HG03139 (cell line): ENCODE results near the gene RGS17.

Experiments
- ATAC-seq: cut with Tn5 transposase; IDR thresholded peaks from one replicate; pipeline ENCODE4 v1.9.1; 2021; ENCODE audit not compliant: unreplicated experiment

RGS17 gene

GRCh38 chr6:153086225-153086990 lies 44.7 kb downstream of the RGS17 start:
- no peak for ATAC-seq

GRCh38 chr6:153085239-153085638 lies 45.8 kb downstream of the RGS17 start:
- ATAC-seq = no peak

- ATAC-seq = no peak
Measured at GRCh38 chr6:153084393-153084792, 46.7 kb downstream of the RGS17 start.

- no peak for ATAC-seq
Measured at GRCh38 chr6:153083869-153084268, 47.2 kb downstream of the RGS17 start.

- ATAC-seq = no peak
Measured at GRCh38 chr6:153081914-153082313, 49.2 kb downstream of the RGS17 start.

- no peak for ATAC-seq
Measured at GRCh38 chr6:153076431-153076830, 54.7 kb downstream of the RGS17 start.

GRCh38 chr6:153074761-153075160 lies 56.3 kb downstream of the RGS17 start:
- ATAC-seq = no peak

GRCh38 chr6:153073841-153074240 lies 57.2 kb downstream of the RGS17 start:
- ATAC-seq = no peak

GRCh38 chr6:153070756-153071155 lies 60.3 kb downstream of the RGS17 start:
- ATAC-seq = no peak

GRCh38 chr6:153069897-153070296 lies 61.2 kb downstream of the RGS17 start:
- ATAC-seq = no peak

- ATAC-seq = no peak
Measured at GRCh38 chr6:153065222-153065621, 65.9 kb downstream of the RGS17 start.

GRCh38 chr6:153063936-153064335 lies 67.1 kb downstream of the RGS17 start:
- ATAC-seq = no peak

GRCh38 chr6:153062516-153062915 lies 68.6 kb downstream of the RGS17 start:
- ATAC-seq = no peak

GRCh38 chr6:153059757-153060156 lies 71.3 kb downstream of the RGS17 start:
- ATAC-seq = no peak

GRCh38 chr6:153059311-153059710 lies 71.8 kb downstream of the RGS17 start:
- ATAC-seq = no peak

GRCh38 chr6:153058909-153059308 lies 72.2 kb downstream of the RGS17 start:
- no peak for ATAC-seq

GRCh38 chr6:153058291-153058690 lies 72.8 kb downstream of the RGS17 start:
- no peak for ATAC-seq

- ATAC-seq = no peak
Measured at GRCh38 chr6:153056308-153056707, 74.8 kb downstream of the RGS17 start.

- no peak for ATAC-seq
Measured at GRCh38 chr6:153051801-153052200, 79.3 kb downstream of the RGS17 start.

GRCh38 chr6:153048631-153049030 lies 82.5 kb downstream of the RGS17 start:
- no peak for ATAC-seq

- no peak for ATAC-seq
Measured at GRCh38 chr6:153047386-153047785, 83.7 kb downstream of the RGS17 start.

- no peak for ATAC-seq
Measured at GRCh38 chr6:153045271-153045670, 85.8 kb downstream of the RGS17 start.

GRCh38 chr6:153044295-153044694 lies 86.8 kb downstream of the RGS17 start:
- no peak for ATAC-seq
